Heart right ventricle (tissue), 16 donors: Measurements from ENCODE around the gene NOP14. TPM values are rescaled to one million over a fixed set of nuclear protein-coding genes. Genes with fewer than 3 reads are reported as not detected.
"Not testable (repeated sequence)": the region's sequence is repeated elsewhere in the genome, so short reads cannot be mapped to it uniquely, and the experiment has no call there.

Experiments used
- ATAC-seq, 8 donors: fragments of 200-7000 bp; cut with Tn5 transposase; one replicate each; pipeline ENCODE4 v1.9.1; 2020; ENCODE audit warnings: mild to moderate bottlenecking in 8 of 8, moderate library complexity in 8 of 8, moderate number of reproducible peaks in 1 of 8
- DNase-seq, 2 donors: peaks; one replicate each; pipeline ENCODE4 v3.0.0-alpha.2; 2020
- H3K27ac ChIP-seq, 10 donors: fragments of 200-600 bp; sonication (generic) in 2 of 10; one replicate each; pipeline versions ENCODE4 v1.5.0 to v1.8.0; 2020 to 2022; ENCODE audit warnings: mild to moderate bottlenecking in 3 of 10
- H3K27me3 ChIP-seq, 7 donors: fragments of 200-600 bp; one replicate each; pipeline ENCODE4 v1.8.0; 2021 to 2022; ENCODE audit warnings: mild to moderate bottlenecking in 2 of 7
- H3K36me3 ChIP-seq, 9 donors: fragments of 200-600 bp; sonication (generic) in 1 of 9; one replicate each; pipeline versions ENCODE4 v1.5.0 to v1.8.0; 2020 to 2022; ENCODE audit warnings: mild to moderate bottlenecking in 2 of 9
- H3K4me1 ChIP-seq, 9 donors: fragments of 200-600 bp; sonication (generic) in 1 of 9; one replicate each; pipeline versions ENCODE4 v1.5.0 to v1.8.0; 2020 to 2022; ENCODE audit warnings: mild to moderate bottlenecking in 4 of 9
- H3K4me3 ChIP-seq, 10 donors: fragments of 200-600 bp; sonication (generic) in 2 of 10; one replicate each; pipeline versions ENCODE4 v1.5.0 to v1.8.0; 2020 to 2022; ENCODE audit warnings: mild to moderate bottlenecking in 7 of 10, moderate library complexity in 2 of 10
- H3K9me3 ChIP-seq, 11 donors: fragments of 200-600 bp in 10 of 11; sonication (generic) in 2 of 11; one replicate each; pipeline versions ENCODE4 v1.5.0 to v1.8.0; 2013 to 2022; ENCODE audit warnings: mild to moderate bottlenecking in 2 of 11, control low read depth in 1 of 11, moderate library complexity in 1 of 11
- CTCF ChIP-seq, 9 donors: fragments of 200-600 bp; sonication (generic) in 2 of 9; IDR thresholded peaks; one replicate each; pipeline versions ENCODE4 v1.5.0 to v1.8.0; 2021 to 2022; ENCODE audit warnings: antibody characterized with exemption in 9 of 9, mild to moderate bottlenecking in 5 of 9, moderate library complexity in 1 of 9
- WGBS, 2 donors: extraction: QIAGEN DNeasy Blood & Tissue Kit; methylation state at CpG; one replicate each; pipeline ENCODE4 v1.1.7; 2013; ENCODE audit warnings: inconsistent platforms in 1 of 2; 5-methylcytosine and 5-hydroxymethylcytosine counted together
- intact Hi-C, 10 donors: fragments of 100-400 bp; cut with DNase I; formaldehyde crosslinking; loops; one replicate each; pipeline versions ENCODE4 v1.11.1 to v1.14.2; 2022
- polyA plus RNA-seq, 2 donors: library from polyadenylated mRNA; stranded (reverse); fragments of 200-250 nt; gene quantifications; one replicate each; pipeline ENCODE4 v1.2.3, GENCODE V29; 2013
- total RNA-seq, 10 donors: library from RNA; stranded (reverse); fragmentation: NEBNext Ultra II Directional in 3 of 10; extraction: Animal tissue kit (Norgen Biotek cat#: 25700) in 3 of 10; gene quantifications; one replicate each; pipeline versions ENCODE4 v1.2.1 to v1.2.4, GENCODE V29; 2021 to 2023
- donor health status: Arrhythmogenic right ventricular cardiomyopathy.
- donor health status: ischemic (EF 13 %, LVEDD 7.1; RV severe dilation, severe dysfunction).
- donor health status: healthy with polysubstance abuse.
- donor health status: DM: no; HTN: yes; CAD: no.
- donor health status: DM: no; HTN: no; CAD: no.
- donor health status: ischemic (EF 25% LVEDD 6.9; RV normal size, moderate dysfunction).
- donor health status: ischemic (EF 25% LVEDD 5.7; RV mildly dilated, moderate dysfunction).
- donor health status: healthy.
- donor health status: DM: yes; HTN: yes; CAD: no.
- donor health status: Ischemic cardiomyopathy.
- donor health status: ischemic (EF 35%, LVEDD 5.7; RV mildly dilated, moderate dysfunction).
- donor health status: nonischemic (EF 11% LVEDD 7.7; RV severe dilation, severe dysfunction).
- donor health status: DM: yes; HTN: yes; CAD: no.
- donor health status: PGD.
- donor health status: ischemic (EF 29% LVEDD 5.4; RV normal size, mild dysfunction).
- donor health status: nonischemic (EF 23%, LVEDD 6.1; RV moderate dilation, normal function).

The NOP14 gene
- total and polyA plus RNA-seq, 12 donors = 12.4 to 24.0 (median 17.3) TPM

- 86 to 90% methylated on average over 8 of the region's 8 CpGs for WGBS, 2 donors
- H3K27me3 ChIP-seq = no peaks in the 10 kb centered on the region
- H3K4me1 ChIP-seq = peaks cover 0 to 14% (median 3%) of the 10 kb centered on the region in 9 donors
- intact Hi-C loops = loop anchor here in 1 of 10 donors (5.0 kb wide), 1 partner anchor 47 kb away; no protein-coding TSS in a partner anchor
- H3K36me3 ChIP-seq = peaks cover 0 to 99% (median 60%) of the 10 kb centered on the region in 9 donors
- H3K4me3 ChIP-seq = no peak overlapping the region
- H3K9me3 ChIP-seq = peaks cover 0 to 6% (median 0%) of the 10 kb centered on the region in 11 donors
- H3K27ac ChIP-seq = no peak overlapping the region
- no peak for TF ChIP-seq CTCF (IDR thresholded peaks at IDR 0.05)
- DNase-seq (no peak), ATAC-seq (no peak)
These were observed 38.9 kb downstream of the NOP14 start for GRCh38 chr4:2924286-2924685.

- no peak overlapping the region for H3K27ac ChIP-seq
- peaks cover 0 to 6% (median 0%) of the 10 kb centered on the region in 11 donors for H3K9me3 ChIP-seq
- peaks cover 0 to 99% (median 54%) of the 10 kb centered on the region in 9 donors for H3K36me3 ChIP-seq
- ATAC-seq (peak in 3 of 8 donors; percentile 5 to 21 (median 14)), DNase-seq (no peak)
- no peaks in the 10 kb centered on the region for H3K27me3 ChIP-seq
- TF ChIP-seq CTCF (IDR thresholded peaks at IDR 0.05) = no peak
- H3K4me1 ChIP-seq = peaks cover 0 to 14% (median 3%) of the 10 kb centered on the region in 9 donors
- intact Hi-C loops = loop anchor here in 1 of 10 donors (5.0 kb wide), 1 partner anchor 46 kb away; no protein-coding TSS in a partner anchor
- 92 to 93% methylated on average over 16 of the region's 16 CpGs for WGBS, 2 donors
- no peak overlapping the region for H3K4me3 ChIP-seq
These were observed 39.5 kb downstream of the NOP14 start for GRCh38 chr4:2923668-2924173.

DNA sequence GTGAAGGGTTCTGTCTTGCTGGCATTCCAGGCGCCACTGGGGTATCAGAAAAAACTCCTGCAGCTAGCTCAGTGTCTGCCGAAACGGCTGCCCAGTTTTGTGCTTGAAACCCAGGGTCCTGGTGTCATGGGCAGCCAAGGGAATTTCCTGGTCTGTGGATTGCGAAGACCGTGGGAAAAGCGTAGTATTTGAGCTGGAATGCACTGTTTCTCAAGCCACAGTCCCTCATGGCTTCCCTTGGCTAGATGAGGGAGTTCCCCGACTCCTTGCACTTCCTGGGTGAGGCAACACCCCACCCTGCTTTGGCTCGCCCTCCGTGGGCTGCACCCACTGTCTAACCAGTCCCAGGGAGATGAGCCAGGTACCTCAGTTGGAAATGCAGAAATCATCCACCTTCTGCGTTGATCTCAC is 40.1 kb downstream of the NOP14 start:
- Histone ChIP-seq H3K27me3 (no peaks in the 10 kb centered on the region), H3K4me1 (peaks cover 0 to 14% (median 3%) of the 10 kb centered on the region in 9 donors), H3K36me3 (peaks cover 0 to 98% (median 48%) of the 10 kb centered on the region in 9 donors), H3K27ac (peak overlapping the region in 3 of 10 donors; percentile 3 to 39 (median 36)), H3K4me3 (no peak overlapping the region), H3K9me3 (peaks cover 0 to 8% (median 0%) of the 10 kb centered on the region in 11 donors)
- no peak for TF ChIP-seq CTCF (IDR thresholded peaks at IDR 0.05)
- 84 to 85% methylated on average over 10 of the region's 10 CpGs for WGBS, 2 donors
- DNase-seq = no peak
- ATAC-seq = no peak
- intact Hi-C loops = loop anchor here in 1 of 10 donors (5.0 kb wide), 1 partner anchor 46 kb away; no protein-coding TSS in a partner anchor

GRCh38 chr4:2922453-2923101 is 40.6 kb downstream of the NOP14 start:
- not testable (repeated sequence) for DNase-seq, H3K4me3 ChIP-seq, H3K27me3 ChIP-seq, ATAC-seq
- peaks cover 0 to 14% (median 0%) of the 10 kb centered on the region in 11 donors for H3K9me3 ChIP-seq
- peaks cover 0 to 14% (median 3%) of the 10 kb centered on the region in 9 donors for H3K4me1 ChIP-seq
- peak overlapping the region in 3 of 10 donors; percentile 3 to 39 (median 36) for H3K27ac ChIP-seq
- intact Hi-C loops = loop anchor here in 1 of 10 donors (5.0 kb wide), 1 partner anchor 45 kb away; no protein-coding TSS in a partner anchor
- H3K36me3 ChIP-seq = peaks cover 0 to 98% (median 44%) of the 10 kb centered on the region in 9 donors
- 60 to 64% methylated on average over 7 of the region's 7 CpGs for WGBS, 2 donors

- ATAC-seq, DNase-seq, H3K27me3 ChIP-seq, intact Hi-C loops, H3K4me3 ChIP-seq, H3K27ac ChIP-seq: not testable (repeated sequence)
- peaks cover 0 to 16% (median 0%) of the 10 kb centered on the region in 11 donors for H3K9me3 ChIP-seq
- peaks cover 0 to 14% (median 3%) of the 10 kb centered on the region in 9 donors for H3K4me1 ChIP-seq
- H3K36me3 ChIP-seq = peaks cover 0 to 98% (median 45%) of the 10 kb centered on the region in 9 donors
- 92 to 95% methylated on average over 8 of the region's 8 CpGs for WGBS, 2 donors
These were observed 44.5 kb downstream of the NOP14 start for GRCh38 chr4:2918714-2919113.

DNA sequence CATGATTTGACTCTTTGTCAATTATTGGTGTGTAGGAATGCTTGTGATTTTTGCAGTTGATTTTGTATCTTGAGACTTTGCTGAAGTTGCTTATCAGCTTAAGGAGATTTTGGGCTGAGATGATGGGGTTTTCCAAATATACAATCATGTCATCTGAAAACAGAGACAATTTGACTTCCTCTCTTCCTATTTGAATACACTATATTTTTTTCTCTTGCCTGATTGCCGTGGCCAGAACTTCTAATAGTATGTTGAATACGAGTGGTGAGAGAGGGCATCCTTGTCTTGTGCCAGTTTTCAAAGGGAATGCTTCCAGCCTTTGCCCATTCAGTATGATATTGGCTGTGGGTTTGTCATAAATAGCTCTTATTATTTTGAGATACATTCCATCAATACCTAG is 44.9 kb downstream of the NOP14 start:
- ATAC-seq, DNase-seq, intact Hi-C loops, H3K27ac ChIP-seq, H3K4me3 ChIP-seq, H3K27me3 ChIP-seq: not testable (repeated sequence)
- 66 to 70% methylated on average over 2 of the region's 2 CpGs for WGBS, 2 donors
- peaks cover 0 to 16% (median 0%) of the 10 kb centered on the region in 11 donors for H3K9me3 ChIP-seq
- H3K4me1 ChIP-seq = peaks cover 0 to 16% (median 4%) of the 10 kb centered on the region in 9 donors
- H3K36me3 ChIP-seq = peaks cover 0 to 95% (median 44%) of the 10 kb centered on the region in 9 donors

DNA sequence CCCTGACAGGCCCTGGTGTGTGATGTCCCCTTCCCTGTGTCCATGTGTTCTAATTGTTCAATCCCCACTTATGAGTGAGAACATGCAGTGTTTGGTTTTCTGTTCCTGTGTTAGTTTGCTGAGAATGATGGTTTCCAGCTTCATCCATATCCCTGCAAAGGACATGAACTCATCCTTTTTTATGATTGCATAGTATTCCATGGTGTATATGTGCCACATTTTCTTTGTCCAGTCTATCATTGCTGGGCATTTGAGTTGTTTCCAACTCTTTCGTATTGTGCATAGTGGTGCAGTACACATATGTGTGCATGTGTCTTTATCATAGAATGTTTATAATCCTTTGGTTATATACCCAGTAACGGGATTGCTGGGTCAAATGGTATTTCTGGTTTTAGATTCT is 46.5 kb downstream of the NOP14 start:
- WGBS, 2 donors = 100% methylated on average over 2 of the region's 2 CpGs
- DNase-seq, ATAC-seq, H3K27ac ChIP-seq, intact Hi-C loops, H3K4me3 ChIP-seq, H3K27me3 ChIP-seq: not testable (repeated sequence)
- peaks cover 0 to 96% (median 46%) of the 10 kb centered on the region in 9 donors for H3K36me3 ChIP-seq
- H3K4me1 ChIP-seq = peaks cover 0 to 13% (median 0%) of the 10 kb centered on the region in 9 donors
- H3K9me3 ChIP-seq = peaks cover 0 to 16% (median 0%) of the 10 kb centered on the region in 11 donors
